OCI-LY7 (cell line): ENCODE results near the gene CLASP2.

Source experiments
- CTCF ChIP-seq: fragments of 200-600 bp; sonication (generic); conservative IDR thresholded peaks from 2 replicates; pipeline ENCODE4 v1.5.1; 2014; ENCODE audit warnings: mild to moderate bottlenecking, antibody characterized with exemption, low read length, moderate library complexity, mixed read lengths
- EZH2phosphoT487 ChIP-seq: fragments of 200-600 bp; sonication (generic); IDR thresholded peaks from 2 replicates; pipeline ENCODE4 v1.6.1; 2018; ENCODE audit warnings: low read depth, borderline replicate concordance, mild to moderate bottlenecking, mixed run types, antibody characterized with exemption, low read length, moderate library complexity, mixed read lengths

- TF ChIP-seq CTCF (no peak), EZH2phosphoT487 (no peak)
Measured at GRCh38 chr3:33717866-33718594, at the start of gene CLASP2.
